SU-DHL-6 (cell line): ENCODE measurements around the gene RAI14.

Source experiments
- CTCF ChIP-seq: fragments of 200-600 bp; sonication (generic); IDR thresholded peaks from one replicate; pipeline ENCODE4 v1.5.1; 2017; ENCODE audit warnings: antibody characterized with exemption, mild to moderate bottlenecking, low read length, moderate library complexity; ENCODE audit not compliant: insufficient read depth, poor library complexity, severe bottlenecking
- EZH2phosphoT487 ChIP-seq: fragments of 200-600 bp; sonication (generic), shearing (Covaris generic); conservative IDR thresholded peaks from 2 replicates; pipeline ENCODE4 v1.6.1; 2018; ENCODE audit warnings: mild to moderate bottlenecking, antibody characterized with exemption, low read length, moderate library complexity, mixed read lengths

DNA sequence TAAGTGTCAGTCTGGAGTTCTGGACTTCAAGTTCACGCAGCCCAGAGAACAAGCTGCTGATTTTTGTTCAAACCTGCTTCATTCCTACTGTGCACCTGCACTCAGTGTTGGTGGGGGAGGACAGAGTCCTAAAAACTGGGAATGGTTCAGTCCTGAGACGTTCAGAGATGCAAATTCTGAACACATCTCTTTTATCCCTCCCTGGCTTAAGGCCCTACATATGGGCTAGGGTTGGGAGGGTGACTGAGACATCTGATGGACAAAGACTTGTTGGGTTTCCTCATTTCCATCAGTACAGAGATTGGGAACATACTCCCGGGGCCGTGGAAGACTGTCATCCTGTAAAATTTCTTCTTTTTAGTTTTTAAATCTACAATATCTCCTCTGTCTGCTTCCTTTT lies 99.8 kb downstream of the RAI14 start:
- TF ChIP-seq CTCF (no peak), EZH2phosphoT487 (no peak)
